ENCODE results near the gene CCDC86. TPM values are rescaled to one million over a fixed set of nuclear protein-coding genes. Genes with fewer than 3 reads are reported as not detected.
A peak's percentile ranks its signal among the peaks of the same experiment; 100 is the strongest.

CCDC86 gene
- total RNA-seq, 4 donors from 2014 or later, result 11.8 to 38.0 (median 24.4) TPM

DNA sequence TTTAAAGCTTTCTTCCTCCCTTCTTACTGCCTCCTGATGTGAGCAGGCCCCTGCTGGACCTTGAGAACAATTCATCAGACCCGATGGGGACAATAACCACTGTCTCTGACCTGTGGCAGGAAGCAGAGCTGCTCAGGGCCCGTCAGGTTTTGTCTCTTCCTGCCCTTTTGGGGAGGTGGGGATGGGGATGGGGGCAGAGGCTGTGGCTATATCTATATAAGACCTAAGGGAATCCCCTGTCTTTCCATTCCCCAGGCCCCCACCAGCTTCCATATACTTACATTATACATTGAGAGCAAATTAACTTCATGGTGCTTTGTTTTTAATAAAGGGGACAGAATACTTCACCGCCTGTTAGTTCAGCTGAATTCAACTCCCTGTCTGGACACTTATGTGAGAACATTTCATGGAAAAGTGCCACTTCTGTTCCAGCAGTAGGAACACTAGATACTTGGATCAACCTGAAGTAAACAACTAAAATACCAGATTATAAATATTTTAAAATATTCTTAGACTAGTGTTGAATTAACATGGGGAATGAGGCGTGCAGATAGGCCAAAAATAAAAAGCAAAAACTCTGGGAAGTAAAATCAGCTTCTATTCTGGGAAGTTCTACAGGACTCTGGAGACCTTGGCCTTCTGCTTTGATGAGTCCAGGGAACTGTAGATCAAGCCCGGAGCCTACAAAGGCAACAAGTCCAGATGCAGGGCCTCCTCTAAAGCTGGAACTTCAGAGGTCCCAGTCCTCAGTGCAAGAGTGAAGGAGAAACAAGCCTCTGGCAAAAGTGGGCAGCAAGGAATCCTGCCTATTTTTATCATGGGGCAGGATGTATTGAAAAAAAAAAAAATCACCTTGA, 36.6 kb downstream of the CCDC86 start:
- TF ChIP-seq, protein P1, sequence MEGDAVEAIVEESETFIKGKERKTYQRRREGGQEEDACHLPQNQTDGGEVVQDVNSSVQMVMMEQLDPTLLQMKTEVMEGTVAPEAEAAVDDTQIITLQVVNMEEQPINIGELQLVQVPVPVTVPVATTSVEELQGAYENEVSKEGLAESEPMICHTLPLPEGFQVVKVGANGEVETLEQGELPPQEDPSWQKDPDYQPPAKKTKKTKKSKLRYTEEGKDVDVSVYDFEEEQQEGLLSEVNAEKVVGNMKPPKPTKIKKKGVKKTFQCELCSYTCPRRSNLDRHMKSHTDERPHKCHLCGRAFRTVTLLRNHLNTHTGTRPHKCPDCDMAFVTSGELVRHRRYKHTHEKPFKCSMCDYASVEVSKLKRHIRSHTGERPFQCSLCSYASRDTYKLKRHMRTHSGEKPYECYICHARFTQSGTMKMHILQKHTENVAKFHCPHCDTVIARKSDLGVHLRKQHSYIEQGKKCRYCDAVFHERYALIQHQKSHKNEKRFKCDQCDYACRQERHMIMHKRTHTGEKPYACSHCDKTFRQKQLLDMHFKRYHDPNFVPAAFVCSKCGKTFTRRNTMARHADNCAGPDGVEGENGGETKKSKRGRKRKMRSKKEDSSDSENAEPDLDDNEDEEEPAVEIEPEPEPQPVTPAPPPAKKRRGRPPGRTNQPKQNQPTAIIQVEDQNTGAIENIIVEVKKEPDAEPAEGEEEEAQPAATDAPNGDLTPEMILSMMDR (IDR thresholded peaks at IDR 0.05), result no peak
- no peak for TF ChIP-seq POLR2A (IDR thresholded peaks at IDR 0.05)
- 51 to 66% methylated on average over 5 of the region's 5 CpGs for WGBS, 2 donors
- Histone ChIP-seq H3K27me3 (no peaks in the 10 kb centered on the region), H3K9me3 (no peaks in the 10 kb centered on the region), H3K4me1 (peaks cover 0 to 12% (median 9%) of the 10 kb centered on the region in 3 donors), H3K36me3 (peaks cover 0 to 34% (median 0%) of the 10 kb centered on the region in 3 donors), H3K27ac (peak overlapping the region; percentile 6 to 76 (median 70)), H3K4me3 (no peak overlapping the region)
- DNase-seq, result no peak
- intact Hi-C loops (cut with DNase I), result no loop called here

DNA sequence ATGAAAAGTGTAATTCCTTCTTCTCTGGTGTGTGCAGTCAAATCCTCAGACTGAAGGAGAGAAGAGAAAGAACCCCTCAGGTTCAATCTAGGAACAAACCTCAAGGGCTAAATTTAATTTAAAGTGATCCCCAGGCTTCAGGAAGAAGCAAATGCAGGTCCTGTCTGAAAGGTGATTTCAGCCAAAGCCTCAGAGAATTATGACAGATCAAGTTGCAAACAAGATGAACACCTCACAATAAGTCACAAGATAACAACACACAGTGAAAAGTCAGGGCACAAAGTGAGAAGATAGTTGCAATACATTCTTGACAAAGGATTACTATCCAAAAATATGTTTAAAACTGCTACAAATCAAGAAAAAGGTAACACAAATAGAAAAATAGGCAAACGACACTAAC, 37.2 kb downstream of the CCDC86 start:
- 88 to 91% methylated on average over 1 of the region's 1 CpG for WGBS, 2 donors
- H3K27ac ChIP-seq, result peak overlapping the region in 2 of 4 donors; percentile 70 to 76

GRCh38 chr11:60879971-60880588, 38.2 kb downstream of the CCDC86 start:
- no peak for DNase-seq
- Histone ChIP-seq H3K4me3 (no peak overlapping the region), H3K27ac (peak overlapping the region in 1 of 4 donors; percentile 3), H3K36me3 (peaks cover 0 to 34% (median 0%) of the 10 kb centered on the region in 3 donors), H3K4me1 (peaks cover 0 to 12% (median 9%) of the 10 kb centered on the region in 3 donors), H3K27me3 (no peaks in the 10 kb centered on the region), H3K9me3 (no peaks in the 10 kb centered on the region)
- WGBS, 2 donors, result 60 to 91% methylated on average over 5 of the region's 5 CpGs
- no peak for TF ChIP-seq POLR2A (IDR thresholded peaks at IDR 0.05)
- TF ChIP-seq, protein P1 (IDR thresholded peaks at IDR 0.05), result no peak
- intact Hi-C loops (cut with DNase I), result no loop called here

More for the DNA sequence above, 37.2 kb downstream of the CCDC86 start:
- Histone ChIP-seq H3K4me1 (peaks cover 0 to 12% (median 9%) of the 10 kb centered on the region in 3 donors), H3K9me3 (no peaks in the 10 kb centered on the region), H3K36me3 (peaks cover 0 to 34% (median 0%) of the 10 kb centered on the region in 3 donors), H3K27me3 (no peaks in the 10 kb centered on the region), H3K4me3 (no peak overlapping the region)
- TF ChIP-seq, protein P1 (IDR thresholded peaks at IDR 0.05), result no peak
- no peak for TF ChIP-seq POLR2A (IDR thresholded peaks at IDR 0.05)
- DNase-seq, result no peak
- intact Hi-C loops (cut with DNase I), result no loop called here

DNA sequence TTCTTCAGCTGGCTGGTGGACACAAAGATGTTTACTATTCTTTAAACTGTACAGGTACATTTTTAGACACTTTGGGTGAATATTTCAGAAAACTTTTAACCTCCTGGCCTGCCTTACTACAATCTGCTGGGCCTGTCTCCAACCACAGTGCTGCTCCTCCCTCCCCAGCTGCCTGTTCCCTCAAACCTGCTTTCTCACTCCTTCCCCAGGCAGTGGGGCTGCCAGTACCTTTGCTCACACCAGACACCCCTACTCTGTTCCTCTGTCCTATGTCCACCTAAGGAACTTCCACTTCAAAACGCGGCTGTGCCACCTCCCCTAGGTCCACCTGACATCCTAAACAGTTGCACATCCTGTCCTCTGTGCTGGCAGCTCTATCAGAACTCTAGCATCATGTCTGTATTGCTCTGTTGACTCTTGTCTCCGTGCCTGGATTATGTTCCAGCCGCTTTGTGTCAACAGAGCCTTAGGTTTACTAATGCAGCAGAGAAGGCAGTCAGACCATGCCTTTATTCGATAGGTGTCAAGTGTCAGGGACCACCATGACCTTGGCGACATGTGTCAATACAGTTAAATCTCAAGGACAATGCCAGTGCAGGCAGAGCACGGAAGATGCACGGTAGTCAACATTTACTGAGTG, 38.9 kb downstream of the CCDC86 start:
- no peaks in the 10 kb centered on the region for H3K9me3 ChIP-seq
- intact Hi-C loops (cut with DNase I), result no loop called here
- no peak overlapping the region for H3K4me3 ChIP-seq
- no peak overlapping the region for H3K27ac ChIP-seq
- no peak for TF ChIP-seq POLR2A (IDR thresholded peaks at IDR 0.05)
- TF ChIP-seq, protein P1 (IDR thresholded peaks at IDR 0.05), result no peak
- H3K4me1 ChIP-seq, result peaks cover 0 to 12% (median 9%) of the 10 kb centered on the region in 3 donors
- no peaks in the 10 kb centered on the region for H3K27me3 ChIP-seq
- H3K36me3 ChIP-seq, result peaks cover 0 to 34% (median 0%) of the 10 kb centered on the region in 3 donors
- DNase-seq, result no peak
- 66 to 78% methylated on average over 5 to 8 of the region's 8 CpGs for WGBS, 2 donors
